H1 (cell line): ENCODE results near the gene CASP8AP2. TPM values are rescaled to one million over a fixed set of nuclear protein-coding genes. Genes with fewer than 3 reads are reported as not detected.

Experiments
- CTCF ChIA-PET: fragments of 300-600 bp; sonication (Branson Sonifier 250); formaldehyde crosslinking; loops from one replicate; lab custom pipeline; 2021; ENCODE audit not compliant: partially characterized antibody; lab: Charles Lee
- POLR2A ChIA-PET: fragments of 300-600 bp; sonication (Branson Sonifier 250); formaldehyde crosslinking; loops from one replicate; lab custom pipeline; 2021; ENCODE audit warnings: inconsistent platforms; ENCODE audit not compliant: partially characterized antibody; lab: Charles Lee
- DNase-seq, 2 experiments: peaks; one replicate each; pipeline versions ENCODE4 v3.0.0 to v3.0.0-alpha.2; 2010 to 2022; ENCODE audit warnings: low spot score in 2 of 2, low read depth in 1 of 2, mixed read lengths in 1 of 2
- FAIRE-seq: peaks from 2 replicates; lab custom pipeline; 2011; peaks lifted over from hg19 to GRCh38; lab: Jason Lieb, UNC
- H2AFZ ChIP-seq: 2 replicates; pipeline ENCODE4 v1.8.1; 2012; ENCODE audit warnings: low read length, inconsistent platforms
- H2AK5ac ChIP-seq: 2 replicates; pipeline ENCODE4 v1.6.1; 2013; ENCODE audit warnings: low read depth, low read length
- H2BK120ac ChIP-seq: replicated peaks from 2 replicates; pipeline ENCODE3; 2013; ENCODE audit warnings: low read depth, low read length, inconsistent platforms
- H2BK12ac ChIP-seq: 2 replicates; pipeline ENCODE4 v1.6.1; 2013; ENCODE audit warnings: low read depth, low read length
- H2BK15ac ChIP-seq: 2 replicates; pipeline ENCODE4 v1.6.1; 2013; ENCODE audit warnings: low read length
- H2BK20ac ChIP-seq: 2 replicates; pipeline ENCODE4 v1.6.1; 2013; ENCODE audit warnings: low read length
- H2BK5ac ChIP-seq: 2 replicates; pipeline ENCODE4 v1.6.1; 2013; ENCODE audit warnings: low read depth, low read length
- H3K14ac ChIP-seq: 2 replicates; pipeline ENCODE4 v1.6.1; 2013; ENCODE audit warnings: inconsistent platforms; ENCODE audit not compliant: insufficient read length
- H3K18ac ChIP-seq: 2 replicates; pipeline ENCODE4 v1.6.1; 2013; ENCODE audit warnings: low read length; ENCODE audit errors: extremely low read depth
- H3K23ac ChIP-seq: 2 replicates; pipeline ENCODE4 v1.6.1; 2013; ENCODE audit warnings: inconsistent platforms; ENCODE audit not compliant: insufficient read length
- H3K23me2 ChIP-seq: 2 replicates; pipeline ENCODE4 v1.6.1; 2013; ENCODE audit warnings: low read depth, low read length
- H3K27ac ChIP-seq: 2 replicates; pipeline ENCODE4 v1.6.1; 2011; ENCODE audit warnings: low read depth, low read length, inconsistent platforms
- H3K27me3 ChIP-seq, 4 experiments: replicated peaks in 1 of 4; 1 replicate in 1 of 4; 2 replicates in 3 of 4; pipeline versions ENCODE4 v1.6.1 to v1.8.1; 2011 to 2013; ENCODE audit warnings: low read length in 3 of 4, mild to moderate bottlenecking in 3 of 4, inconsistent platforms in 2 of 4, mixed read lengths in 2 of 4, moderate library complexity in 1 of 4; ENCODE audit not compliant: control insufficient read depth in 3 of 4, insufficient read depth in 3 of 4; ENCODE audit errors: extremely low read depth in 1 of 4
- H3K36me3 ChIP-seq, 4 experiments: 2 replicates each; pipeline versions ENCODE4 v1.6.1 to v1.8.1; 2011 to 2013; ENCODE audit warnings: mild to moderate bottlenecking in 4 of 4, low read length in 3 of 4, moderate library complexity in 2 of 4, control low read depth in 1 of 4, inconsistent platforms in 1 of 4; ENCODE audit not compliant: insufficient read depth in 4 of 4, control insufficient read depth in 2 of 4
- H3K4ac ChIP-seq: replicated peaks from 2 replicates; pipeline ENCODE3; 2013; ENCODE audit warnings: low read length, low read depth, mixed read lengths, inconsistent platforms; ENCODE audit not compliant: insufficient read length
- H3K4me1 ChIP-seq, 4 experiments: replicated peaks in 1 of 4; 1 replicate in 1 of 4; 2 replicates in 3 of 4; pipeline versions ENCODE4 v1.6.1 to v1.8.1; 2011 to 2013; ENCODE audit warnings: low read length in 3 of 4, inconsistent platforms in 2 of 4, mixed read lengths in 1 of 4; ENCODE audit not compliant: insufficient read depth in 4 of 4, control insufficient read depth in 3 of 4
- H3K4me2 ChIP-seq, 2 experiments: 2 replicates each; pipeline versions ENCODE4 v1.6.1 to v1.8.1; 2011 to 2013; ENCODE audit warnings: low read depth in 2 of 2, low read length in 2 of 2, control low read depth in 1 of 2, inconsistent platforms in 1 of 2, mild to moderate bottlenecking in 1 of 2; ENCODE audit not compliant: insufficient read depth in 1 of 2
- H3K4me3 ChIP-seq, 4 experiments: fragments of 200-600, 300-600 bp in 1 of 4; sonication (generic), shearing (Covaris generic), sonication (Bioruptor Twin) in 1 of 4; 2 replicates each; pipeline versions ENCODE4 v1.5.1 to v1.8.1; 2011 to 2016; ENCODE audit warnings: low read length in 4 of 4, low read depth in 3 of 4, control low read depth in 2 of 4, inconsistent platforms in 2 of 4, mild to moderate bottlenecking in 2 of 4, mixed read lengths in 1 of 4, moderate library complexity in 1 of 4; ENCODE audit not compliant: insufficient read depth in 2 of 4; ENCODE audit errors: extremely low read depth in 1 of 4
- H3K56ac ChIP-seq: replicated peaks from 2 replicates; pipeline ENCODE3; 2013; ENCODE audit warnings: low read depth, mild to moderate bottlenecking, mixed read lengths, low read length, inconsistent platforms; ENCODE audit not compliant: insufficient read length
- H3K79me1 ChIP-seq: 2 replicates; pipeline ENCODE4 v1.6.1; 2013; ENCODE audit warnings: low read depth, low read length, control low read depth
- H3K79me2 ChIP-seq, 2 experiments: 2 replicates each; pipeline versions ENCODE4 v1.6.1 to v1.8.1; 2012 to 2013; ENCODE audit warnings: low read length in 2 of 2, mild to moderate bottlenecking in 2 of 2, inconsistent platforms in 1 of 2; ENCODE audit not compliant: insufficient read depth in 2 of 2, control insufficient read depth in 1 of 2
- H3K9ac ChIP-seq, 4 experiments: replicated peaks in 1 of 4; 1 replicate in 1 of 4; 2 replicates in 3 of 4; pipeline versions ENCODE4 v1.6.1 to v1.8.1; 2011 to 2013; ENCODE audit warnings: low read depth in 3 of 4, low read length in 3 of 4, control low read depth in 2 of 4, mild to moderate bottlenecking in 2 of 4, moderate library complexity in 2 of 4, inconsistent platforms in 1 of 4; ENCODE audit errors: extremely low read depth in 1 of 4
- H3K9me3 ChIP-seq, 2 experiments: 2 replicates each; pipeline versions ENCODE4 v1.6.1 to v1.8.1; 2012 to 2013; ENCODE audit warnings: mild to moderate bottlenecking in 2 of 2, moderate library complexity in 2 of 2, control low read depth in 1 of 2, inconsistent platforms in 1 of 2, low read depth in 1 of 2, low read length in 1 of 2, mixed read lengths in 1 of 2; ENCODE audit not compliant: insufficient read depth in 2 of 2
- H4K20me1 ChIP-seq, 2 experiments: replicated peaks in 1 of 2; 2 replicates each; pipeline versions ENCODE3 to v1.8.1; 2011 to 2013; ENCODE audit warnings: inconsistent platforms in 2 of 2, low read length in 2 of 2, mild to moderate bottlenecking in 1 of 2; ENCODE audit not compliant: insufficient read depth in 2 of 2, control insufficient read depth in 1 of 2
- H4K5ac ChIP-seq: 2 replicates; pipeline ENCODE4 v1.6.1; 2013; ENCODE audit warnings: low read length, low read depth, mixed read lengths, inconsistent platforms; ENCODE audit not compliant: insufficient read length
- H4K8ac ChIP-seq: 2 replicates; pipeline ENCODE4 v1.8.0; 2013; ENCODE audit warnings: mild to moderate bottlenecking, moderate library complexity, low read length, inconsistent platforms; ENCODE audit not compliant: insufficient read depth; ENCODE audit errors: extremely low read depth
- H4K91ac ChIP-seq: replicated peaks from 2 replicates; pipeline ENCODE3; 2013; ENCODE audit warnings: low read length, mixed read lengths, inconsistent platforms; ENCODE audit not compliant: insufficient read length
- EP300 ChIP-seq, 2 experiments: IDR thresholded peaks; 1 replicate in 1 of 2; 2 replicates in 1 of 2; pipeline ENCODE4 v1.6.1; 2011 to 2012; ENCODE audit warnings: low read depth in 2 of 2, low read length in 2 of 2, mild to moderate bottlenecking in 2 of 2, borderline replicate concordance in 1 of 2, inconsistent platforms in 1 of 2, moderate library complexity in 1 of 2
- SRF ChIP-seq: IDR thresholded peaks from 2 replicates; pipeline ENCODE4 v1.6.1; 2011; ENCODE audit warnings: mild to moderate bottlenecking, low read depth, low read length, moderate library complexity
- WGBS, 2 experiments: shearing (Covaris generic) in 1 of 2; methylation state at CpG; one replicate each; pipeline versions ENCODE4 v1.1.6 to v1.1.7; 2013 to 2015; ENCODE audit warnings: low lambda C conversion rate in 2 of 2, mixed read lengths in 2 of 2, inconsistent platforms in 1 of 2, low coverage in 1 of 2, missing lambda C conversion rate in 1 of 2; ENCODE audit not compliant: insufficient replicate concordance in 2 of 2, insufficient coverage in 1 of 2, insufficient read length in 1 of 2; ENCODE audit errors: extremely low coverage in 1 of 2, missing lambda C conversion rate in 1 of 2; 5-methylcytosine and 5-hydroxymethylcytosine counted together
- polyA plus RNA-seq, 7 experiments: library from polyadenylated mRNA; depleted of rRNA in 3 of 7; stranded (reverse) in 5 of 7; unstranded in 2 of 7; fragments of >200 nt in 5 of 7; fragments of 200-250 nt in 2 of 7; gene quantifications; 1 replicate in 5 of 7; 2 replicates in 1 of 7; 4 replicates in 1 of 7; pipeline versions ENCODE4 v1.2.1 to v1.2.3, GENCODE V29; 2011 to 2013; ENCODE audit warnings: missing spikeins in 2 of 7, mixed read lengths in 2 of 7
- total RNA-seq: library from RNA; stranded (reverse); fragmentation: NEBNext Ultra II Directional; extraction: Animal tissue kit (Norgen Biotek cat#: 25700); gene quantifications from 2 replicates; pipeline ENCODE4 v1.2.1, GENCODE V29; 2021

Gene CASP8AP2
- total and polyA plus RNA-seq, 2 of the 8 experiments (the other 6 are each of a cell fraction or from before 2014, with no cell fraction given), result 6.9 to 32.1 TPM

DNA sequence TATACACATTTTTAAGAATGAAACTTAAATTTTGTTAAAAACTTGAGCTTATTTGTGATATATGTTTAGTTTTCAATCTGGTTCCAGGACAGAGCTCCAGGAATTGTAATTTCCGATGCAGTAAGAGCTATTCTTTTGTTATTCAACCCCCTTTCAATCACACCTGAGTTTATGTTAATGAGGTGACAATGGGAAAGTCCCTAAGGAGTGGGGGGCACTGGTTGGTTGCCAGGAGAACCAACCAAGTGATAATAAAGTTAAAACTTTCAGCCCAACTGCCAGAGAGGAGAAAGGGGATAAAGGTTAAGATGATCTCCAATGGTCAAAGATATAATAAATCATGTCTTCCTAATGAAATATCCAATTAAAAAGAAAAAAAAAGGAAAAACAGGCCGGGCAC, 29.9 kb upstream of the CASP8AP2 start:
- H3K9me3 ChIP-seq, result no peaks in the 10 kb centered on the region
- H4K5ac ChIP-seq, result peak overlapping the region; percentile 91
- H2BK15ac ChIP-seq, result no peak overlapping the region
- H2AK5ac ChIP-seq, result no peak overlapping the region
- no peak overlapping the region for H4K91ac ChIP-seq
- no peaks in the 10 kb centered on the region for H3K23me2 ChIP-seq
- H3K18ac ChIP-seq, result no peak overlapping the region; the same call in 1 of the 2 replicates
- 0 out of 2 replicates have a peak, but pooled peaks cover 4% of the 10 kb centered on the region for H3K79me1 ChIP-seq
- 41% methylated on average over 2 of the region's 2 CpGs; no CpG with 5 or more reads in 1 of the 2 experiments for WGBS, 2 experiments
- no peak for DNase-seq
- no peak overlapping the region for H2BK12ac ChIP-seq
- no peak overlapping the region for H2BK120ac ChIP-seq
- H3K27ac ChIP-seq, result peak overlapping the region; percentile 63
- no peak overlapping the region for H3K23ac ChIP-seq
- peaks cover 0 to 4% of the 10 kb centered on the region in 2 experiments for H4K20me1 ChIP-seq
- POLR2A ChIA-PET, result interaction anchor here (0.9 to 2.3 kb wide), 6 partner anchors 9 to 161 kb away, joined by 3 to 14 read pairs (median 6); partner anchors contain the start of genes CASP8AP2, LYRM2 and MDN1
- no peak overlapping the region for H2AFZ ChIP-seq
- no peak overlapping the region for H2BK20ac ChIP-seq
- H3K4me1 ChIP-seq, result peaks cover 3 to 15% (median 10%) of the 10 kb centered on the region in 4 experiments; a peak in 4 of 7 replicates
- H2BK5ac ChIP-seq, result no peak overlapping the region
- H3K4me3 ChIP-seq, result peak overlapping the region in 1 of 4 experiments; percentile 1; a peak in 1 of 8 replicates
- no peak overlapping the region for H3K56ac ChIP-seq
- no peak for TF ChIP-seq SRF
- TF ChIP-seq EP300 (IDR thresholded peaks at IDR 0.05; ENCODE audit: borderline replicate concordance in 1 of 2, low read depth in 2 of 2, low read length in 2 of 2), result peak in 1 of 2 experiments; percentile 38; a peak in 1 of 3 replicates
- H3K79me2 ChIP-seq, result peaks cover 3 to 81% of the 10 kb centered on the region in 2 experiments; a peak in 3 of 4 replicates
- no peak overlapping the region for H3K14ac ChIP-seq
- FAIRE-seq, result no peak
- no peak overlapping the region for H3K4ac ChIP-seq
- H3K9ac ChIP-seq, result no peak overlapping the region
- no peak overlapping the region; the same call in 1 of the 2 replicates for H4K8ac ChIP-seq
- H3K4me2 ChIP-seq, result peak overlapping the region; percentile 13 to 30; a peak in 2 of 4 replicates
- no peaks in the 10 kb centered on the region for H3K27me3 ChIP-seq
- peaks cover 3 to 28% (median 14%) of the 10 kb centered on the region in 4 experiments; a peak in 6 of 8 replicates for H3K36me3 ChIP-seq
- CTCF ChIA-PET, result interaction anchor here (0.9 kb wide), 1 partner anchor 88 kb away, joined by 3 read pairs; no protein-coding TSS in a partner anchor
